NCI-H1436 treated with DMSO at 0.1 percent for 48 hours (cell line): ENCODE results near the gene CNTN1.
"Not testable (repeated sequence)": the region's sequence is repeated elsewhere in the genome, so short reads cannot be mapped to it uniquely, and the experiment has no call there.

ENCODE experiments used
- DNase-seq: peaks from one replicate; lab custom pipeline; 2025; lab: John Stamatoyannopoulos, UW

The CNTN1 gene

DNA sequence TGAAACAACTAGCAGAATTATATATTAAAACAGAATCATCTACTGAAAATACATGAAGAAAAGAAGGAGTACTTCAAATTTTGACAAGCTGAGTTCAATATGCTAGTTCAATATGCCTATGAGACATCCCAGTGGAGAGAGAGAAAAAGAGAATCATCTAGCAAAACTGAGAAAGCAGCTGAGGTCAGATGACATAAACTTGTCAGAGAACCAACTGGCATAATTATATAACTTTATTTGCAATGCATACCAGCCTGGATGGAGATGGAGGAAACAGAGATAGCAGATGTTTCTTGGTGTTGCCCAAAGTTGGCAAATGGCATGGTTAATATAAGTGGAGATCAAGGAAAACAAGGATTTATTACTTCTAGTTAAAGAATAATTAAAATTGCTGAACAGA, 347.2 kb downstream of the CNTN1 start:
- no peak for DNase-seq

DNA sequence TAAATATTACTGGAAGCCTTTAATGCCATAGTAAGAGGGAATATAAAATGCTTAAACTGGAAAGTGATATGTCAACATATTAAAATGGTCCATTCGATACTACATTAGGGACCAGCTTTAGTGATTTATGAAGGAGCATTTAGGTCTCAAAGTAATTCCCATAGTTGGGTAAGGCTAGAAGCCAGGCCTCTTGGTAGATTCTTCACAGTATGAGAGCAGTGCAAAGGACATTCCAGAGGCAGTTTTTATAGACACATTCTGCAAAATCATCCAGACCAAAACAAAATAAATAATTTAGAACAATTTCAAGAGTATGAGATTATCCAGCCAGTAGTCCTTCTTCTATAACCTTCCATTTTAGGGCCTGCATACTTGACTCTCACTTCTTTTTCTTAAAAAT, 353.3 kb downstream of the CNTN1 start:
- no peak for DNase-seq

DNA sequence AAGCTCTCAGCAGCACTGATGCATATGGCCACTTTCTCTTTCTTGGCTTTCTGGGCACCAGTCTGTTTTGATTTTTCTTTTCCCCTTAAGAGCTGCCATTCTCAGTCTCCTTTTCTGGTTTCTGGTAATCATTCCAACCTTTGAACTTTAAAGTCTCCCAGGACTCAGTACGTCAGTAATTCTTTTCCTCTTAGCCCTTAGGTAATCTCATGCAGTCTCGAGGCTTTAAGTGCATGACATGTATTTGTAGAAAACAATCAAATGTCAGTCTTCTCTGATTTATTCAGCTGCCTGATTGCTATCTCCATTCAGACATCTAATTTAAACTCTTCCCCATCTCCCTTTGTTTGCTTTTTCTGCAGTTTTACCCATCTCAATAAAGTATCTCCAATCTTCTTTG, 356.8 kb downstream of the CNTN1 start:
- DNase-seq = no peak

DNA sequence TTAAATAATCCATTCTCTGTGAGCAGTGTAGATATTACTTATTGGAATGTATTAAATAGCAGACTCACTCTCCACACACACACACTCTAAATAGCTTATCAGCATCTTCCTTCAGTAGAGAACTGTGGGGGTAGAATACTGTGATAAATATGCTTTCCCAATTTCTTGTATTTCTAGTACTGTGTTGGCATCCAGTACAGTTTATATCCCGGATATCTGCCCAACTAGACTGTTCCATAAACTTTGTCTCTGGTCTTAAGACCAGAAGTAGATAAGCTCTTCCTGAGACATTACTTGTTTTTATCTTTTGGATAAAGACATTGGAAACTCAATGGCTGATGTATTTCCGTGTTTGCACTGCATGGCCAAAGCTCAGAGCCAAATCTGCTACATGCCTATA, 359.7 kb downstream of the CNTN1 start:
- no peak for DNase-seq

DNA sequence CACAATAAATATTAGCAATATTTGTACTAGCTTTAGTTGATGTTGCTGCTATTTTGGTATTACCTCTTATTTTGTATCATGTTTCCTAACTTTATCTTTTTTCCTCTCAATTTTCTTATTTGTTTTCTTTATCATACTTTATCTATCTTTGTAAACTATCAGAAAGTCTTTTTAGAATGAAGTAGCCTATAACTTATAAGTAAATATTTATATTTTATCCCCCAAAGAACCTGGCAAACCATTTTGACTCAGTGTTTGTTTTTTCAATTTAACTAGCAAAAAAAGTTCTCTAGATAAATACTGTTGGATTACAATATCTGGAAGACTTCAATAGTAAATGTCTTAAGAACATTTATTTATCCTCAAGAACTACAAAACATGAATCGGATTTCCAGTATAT, 360.2 kb downstream of the CNTN1 start:
- DNase-seq = no peak

DNA sequence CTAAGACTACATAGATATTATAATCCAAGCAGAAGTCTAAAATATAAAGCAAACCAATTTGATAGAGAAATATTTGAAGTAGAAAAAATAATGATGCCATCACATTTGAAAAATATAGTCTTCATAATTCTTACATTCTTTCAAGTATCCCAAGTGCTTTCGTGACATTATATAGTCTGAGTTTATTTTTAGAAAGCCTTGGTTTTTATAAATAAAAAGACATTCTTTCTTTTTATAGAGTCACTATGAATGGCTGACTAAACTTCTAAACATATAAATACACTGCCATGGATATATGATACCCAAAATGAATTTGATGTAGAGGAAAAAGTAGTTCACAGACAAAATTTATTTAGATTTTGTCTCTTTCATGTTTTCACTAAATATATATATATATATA, 360.8 kb downstream of the CNTN1 start:
- DNase-seq = no peak

DNA sequence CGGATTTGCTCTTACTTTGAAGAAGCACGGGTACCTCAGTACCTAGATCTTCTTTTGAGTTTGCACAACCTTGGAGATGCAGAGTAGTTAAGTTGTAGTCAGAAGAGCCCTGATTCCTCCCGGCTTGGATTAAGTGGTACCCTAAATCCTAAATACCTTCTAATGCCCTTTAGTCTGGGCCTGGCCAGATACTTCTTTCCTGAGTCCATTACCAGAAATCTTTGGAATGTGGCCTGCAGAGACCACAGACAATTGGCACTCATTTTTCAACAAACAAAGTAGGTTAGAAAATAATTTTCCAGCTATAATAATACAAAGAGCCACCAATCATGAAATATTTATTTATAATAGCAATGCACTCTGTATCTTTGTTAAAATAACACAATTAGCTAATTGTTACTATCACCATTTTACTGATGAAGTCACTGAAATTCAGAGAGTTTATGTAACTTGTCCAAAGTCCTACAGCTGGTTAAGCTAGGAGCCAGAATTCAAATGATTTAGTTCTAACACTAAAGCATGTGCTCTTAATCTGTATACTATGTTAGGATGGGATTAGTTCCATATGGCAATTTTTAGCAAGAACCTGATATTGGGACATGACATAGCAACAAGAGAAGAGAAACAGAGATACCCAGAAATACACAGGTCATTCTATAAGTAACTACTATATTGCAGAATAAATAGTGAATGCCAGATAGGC, 363.8 kb downstream of the CNTN1 start:
- no peak for DNase-seq

DNA sequence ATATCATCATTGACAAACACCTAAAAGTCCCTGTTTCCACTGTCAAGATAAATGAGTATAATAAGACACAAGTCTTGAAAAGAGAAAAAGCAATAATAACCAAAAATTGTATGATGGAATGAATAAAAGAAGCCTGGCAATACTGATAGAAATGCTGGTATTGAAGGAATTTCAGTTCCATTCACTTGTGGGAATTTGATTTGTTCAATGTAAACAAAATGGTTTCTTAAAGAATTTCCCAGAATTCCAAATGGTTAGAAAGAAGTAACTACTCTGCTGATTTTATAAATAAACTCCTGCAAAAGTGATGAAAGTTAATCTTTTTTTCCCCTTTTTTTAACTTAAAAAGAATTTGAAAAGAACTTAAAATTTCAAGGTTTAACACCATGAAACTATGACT, 366.0 kb downstream of the CNTN1 start:
- DNase-seq = no peak

DNA sequence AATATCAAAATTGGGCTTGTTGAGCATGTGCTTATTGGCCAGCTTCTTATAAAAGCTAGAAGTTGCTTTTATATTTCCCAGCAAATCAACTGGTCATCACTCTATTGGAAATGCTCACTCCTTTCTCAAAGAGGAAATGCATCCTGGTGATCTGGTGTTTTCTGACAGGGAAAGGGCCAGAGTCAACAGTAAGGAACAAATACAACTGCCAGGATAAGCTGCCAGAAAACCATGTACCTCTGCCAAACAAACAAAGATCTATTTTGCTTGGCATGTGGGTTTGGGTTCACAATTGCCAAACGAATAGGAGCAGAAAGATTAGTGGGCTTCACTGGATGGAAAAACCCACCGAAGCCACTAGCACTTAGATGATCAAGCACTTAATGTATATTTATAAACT, 369.0 kb downstream of the CNTN1 start:
- no peak for DNase-seq

DNA sequence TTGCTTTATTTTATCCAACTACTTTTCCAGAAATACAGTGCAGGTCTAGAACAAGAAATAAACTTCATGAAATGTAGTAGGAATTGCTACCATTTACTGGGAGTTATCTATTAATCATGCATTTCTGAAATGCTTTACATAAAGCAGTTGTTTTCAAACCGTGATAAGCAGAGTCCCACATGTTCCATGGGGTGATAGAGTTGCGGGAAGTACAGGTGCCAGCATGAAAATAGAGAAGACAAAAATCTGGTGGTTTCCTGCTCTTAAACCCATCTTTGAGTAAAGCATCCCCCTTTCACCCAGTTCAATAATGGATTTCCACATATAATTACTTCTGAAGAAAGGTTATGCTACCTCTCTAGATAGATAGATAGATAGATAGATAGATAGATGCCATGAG, 372.2 kb downstream of the CNTN1 start:
- no peak for DNase-seq

DNA sequence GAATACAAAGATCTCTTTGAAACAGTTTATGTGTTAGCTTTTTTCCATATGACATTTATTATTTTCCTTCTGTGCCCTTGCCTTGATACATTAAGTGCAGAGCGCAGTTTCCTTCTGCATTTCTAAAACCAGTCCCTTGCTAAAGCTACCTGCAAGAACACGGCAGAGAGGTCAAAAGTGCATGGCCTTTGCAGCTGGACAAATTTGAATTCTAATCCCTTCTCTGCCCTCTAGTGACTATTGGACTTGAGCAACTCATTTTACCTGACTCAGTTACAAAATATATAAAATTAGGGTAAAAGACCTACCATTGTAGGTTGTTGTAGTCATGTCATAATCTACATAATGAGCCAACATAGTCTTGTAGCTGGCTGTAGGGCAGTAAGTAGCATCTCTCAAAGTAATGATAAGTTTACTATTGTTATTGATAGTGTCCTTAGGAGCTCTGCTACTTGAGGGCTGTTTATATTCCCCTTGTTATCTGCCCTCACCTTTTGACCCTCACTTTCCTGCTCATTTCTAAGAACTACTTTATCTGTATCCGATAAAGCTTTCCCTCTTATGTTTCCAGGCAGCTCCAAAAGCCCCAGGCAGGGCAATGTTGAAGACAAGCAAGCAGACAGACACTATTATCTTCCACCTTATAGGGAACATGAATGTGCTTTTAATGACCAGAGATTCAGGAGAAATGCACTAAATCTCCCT, 375.9 kb downstream of the CNTN1 start:
- no peak for DNase-seq

DNA sequence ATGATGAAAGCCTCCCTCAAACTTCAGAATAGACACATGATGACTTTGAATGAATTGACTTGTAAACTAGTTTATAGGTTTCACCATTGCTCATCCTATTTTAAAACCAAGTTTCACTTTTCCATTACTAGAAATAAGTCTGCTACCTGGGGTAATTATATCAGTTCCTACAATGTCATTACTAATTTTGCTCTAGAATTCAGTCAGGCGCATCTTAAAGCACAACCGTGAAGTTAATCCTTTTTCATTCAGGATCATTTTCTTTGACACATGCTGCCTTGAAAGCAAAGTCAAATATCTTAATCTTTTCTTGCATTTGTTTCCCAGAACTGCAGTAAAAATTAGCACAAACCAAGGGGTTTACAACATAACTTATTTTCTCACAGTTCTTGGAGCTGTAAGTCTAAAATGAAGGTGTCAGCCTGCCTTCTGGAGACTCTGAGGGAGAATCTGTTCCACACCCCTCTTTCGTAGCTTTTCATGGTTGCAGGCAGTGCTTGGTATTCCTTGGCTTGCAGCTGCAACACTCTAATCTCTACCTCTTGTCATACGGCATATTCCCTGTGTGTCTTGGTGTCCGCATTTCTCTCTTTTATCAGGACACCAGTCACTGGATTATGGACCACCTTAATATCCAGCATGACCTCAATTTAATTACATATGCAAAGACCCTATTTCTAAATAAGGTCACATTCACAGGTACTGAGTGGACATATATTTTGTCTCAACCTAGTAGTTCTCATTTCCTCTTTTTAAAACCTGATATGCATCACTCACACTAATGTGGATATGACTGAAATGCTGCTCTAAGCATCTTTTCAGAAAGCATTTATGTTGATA, 381.6 kb downstream of the CNTN1 start:
- no peak for DNase-seq

DNA sequence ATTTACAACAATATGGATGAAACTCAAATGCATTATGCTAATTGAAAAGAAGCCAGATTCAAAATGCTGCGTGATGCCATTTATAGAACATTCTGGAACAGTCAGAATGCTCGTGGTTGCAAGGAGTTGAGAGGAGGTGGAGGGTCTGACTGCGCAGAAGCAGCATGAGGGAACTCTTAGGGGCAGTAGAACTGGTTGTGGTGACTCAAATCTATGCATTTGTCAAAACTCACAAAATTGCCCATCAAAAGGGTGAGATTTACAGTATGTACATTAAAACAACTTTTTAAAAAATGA, 382.2 kb downstream of the CNTN1 start:
- no peak for DNase-seq

DNA sequence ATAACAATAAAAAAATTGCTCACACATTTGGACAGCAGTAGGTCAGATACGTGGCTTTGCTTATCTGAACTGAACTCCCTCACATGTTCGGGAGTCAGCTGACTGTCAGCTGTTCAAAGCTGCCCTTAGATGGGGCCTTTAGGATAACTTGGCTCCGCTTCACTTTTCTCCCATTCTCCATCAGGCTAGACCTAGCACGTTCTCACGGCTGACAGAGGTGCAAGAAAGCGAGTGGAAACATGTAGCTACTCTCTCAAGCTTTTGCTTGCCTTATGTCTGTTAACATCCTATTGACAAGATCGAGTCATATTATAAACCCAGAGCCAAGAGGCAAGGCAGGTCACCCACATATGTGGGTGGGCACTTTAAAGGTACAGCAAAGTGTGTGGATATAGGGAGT, 383.9 kb downstream of the CNTN1 start:
- DNase-seq = no peak

DNA sequence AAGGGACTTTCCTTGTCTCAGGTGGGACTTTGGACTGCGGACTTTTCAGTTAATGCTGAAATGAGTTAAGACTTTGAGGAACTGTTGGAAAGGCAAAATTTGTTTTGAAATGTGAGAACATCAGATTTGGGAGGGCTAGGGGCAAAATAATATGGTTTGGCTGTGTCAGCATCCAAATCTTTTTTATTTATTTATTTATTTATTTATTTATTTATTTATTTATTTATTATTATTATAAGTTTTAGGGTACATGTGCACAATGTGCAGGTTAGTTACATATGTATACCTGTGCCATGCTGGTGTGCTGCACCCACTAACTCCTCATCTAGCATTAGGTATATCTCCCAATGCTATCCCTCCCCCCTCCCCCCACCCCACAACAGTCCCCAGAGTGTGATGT, 389.0 kb downstream of the CNTN1 start:
- DNase-seq = not testable (repeated sequence)

DNA sequence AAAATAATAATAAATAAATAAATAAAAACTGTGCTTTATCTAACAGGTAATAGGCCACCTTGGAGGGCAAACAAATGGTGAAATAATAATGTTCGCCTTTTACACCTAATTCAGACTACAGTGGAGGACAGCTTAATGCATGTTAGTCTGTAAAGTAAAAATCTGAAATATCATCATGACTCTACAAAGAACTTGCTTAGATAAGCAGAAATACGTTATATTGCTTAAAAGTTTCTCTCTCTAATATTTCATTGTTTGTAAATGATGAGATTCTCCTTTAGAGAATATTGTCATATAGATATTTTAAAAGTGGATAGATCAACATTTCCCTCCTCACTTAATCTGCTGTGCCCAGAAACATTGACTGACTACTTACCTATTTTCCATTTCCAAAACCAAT, 397.2 kb downstream of the CNTN1 start:
- DNase-seq = no peak

DNA sequence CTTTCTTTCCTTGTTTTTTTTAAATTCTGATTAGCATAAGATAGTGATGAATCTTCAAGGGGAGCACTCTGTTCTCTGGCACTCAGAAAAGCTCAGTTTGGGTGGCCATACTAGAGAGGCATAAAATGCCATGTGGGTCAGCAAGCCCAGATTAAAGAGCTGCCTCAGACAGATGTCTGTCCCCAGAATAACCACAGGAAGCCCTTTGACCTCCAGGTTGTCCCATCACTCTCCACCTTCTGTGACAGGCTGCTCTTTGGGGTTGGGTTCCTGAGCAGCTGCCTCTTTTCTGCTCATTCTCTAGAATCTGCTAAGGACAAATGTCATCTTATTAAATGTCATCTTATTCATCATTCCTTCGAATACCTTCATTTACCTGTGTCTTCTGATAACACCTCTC, 399.9 kb downstream of the CNTN1 start:
- DNase-seq = no peak

DNA sequence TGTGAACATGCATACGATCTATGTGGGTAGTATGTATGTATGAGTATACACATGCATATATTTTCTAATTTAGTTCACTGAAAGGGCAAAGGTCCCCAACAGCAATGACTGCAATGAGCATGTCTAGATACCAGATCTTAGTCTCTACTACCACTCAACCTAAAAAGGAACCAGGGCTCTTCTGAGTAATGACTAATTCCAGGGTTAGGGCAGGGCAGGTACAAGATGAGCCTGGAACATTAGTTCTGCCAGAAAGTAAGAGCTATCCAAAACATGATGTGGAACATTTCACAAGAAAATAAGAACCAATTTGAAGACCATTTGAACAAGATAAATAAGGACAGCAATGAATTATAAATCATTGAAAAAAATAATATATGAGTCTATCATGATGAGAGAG, 404.6 kb downstream of the CNTN1 start:
- no peak for DNase-seq

DNA sequence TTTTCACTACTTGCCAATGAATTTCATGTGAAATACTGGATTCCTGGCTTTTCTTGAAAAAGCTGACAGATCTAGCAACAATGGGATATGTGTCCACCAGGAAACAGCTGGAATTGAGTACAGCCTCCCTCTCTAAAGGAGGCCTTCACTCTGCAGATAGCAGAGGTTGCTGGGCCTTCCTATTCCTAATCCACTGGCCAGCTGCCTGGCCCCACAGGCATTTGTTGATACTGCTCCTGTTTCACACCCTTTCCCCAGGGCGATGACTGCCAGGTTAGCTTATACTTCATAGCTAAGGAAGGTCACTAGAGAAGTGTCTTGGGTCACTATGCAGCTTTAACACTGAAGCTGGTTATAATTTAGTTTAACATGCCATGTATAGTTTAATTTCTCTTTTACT, 408.3 kb downstream of the CNTN1 start:
- no peak for DNase-seq

DNA sequence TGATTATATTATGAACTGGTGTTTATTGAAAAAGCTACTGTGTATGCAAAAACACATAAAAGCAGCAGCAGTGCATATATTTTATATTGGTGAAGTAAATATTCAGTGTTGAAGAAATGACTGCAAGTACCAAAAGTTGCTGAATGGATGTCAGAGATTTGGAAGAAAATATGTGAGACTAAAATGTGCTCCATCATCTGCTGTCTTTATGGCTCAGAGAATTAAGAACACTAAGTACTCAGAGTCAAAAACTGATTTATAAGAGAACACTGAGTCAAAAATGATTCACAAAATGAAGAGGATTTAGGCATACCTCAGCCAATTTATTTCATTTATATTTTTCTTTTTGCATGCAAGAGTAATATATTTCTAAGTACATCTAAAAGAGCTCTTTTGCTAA, 409.6 kb downstream of the CNTN1 start:
- no peak for DNase-seq

DNA sequence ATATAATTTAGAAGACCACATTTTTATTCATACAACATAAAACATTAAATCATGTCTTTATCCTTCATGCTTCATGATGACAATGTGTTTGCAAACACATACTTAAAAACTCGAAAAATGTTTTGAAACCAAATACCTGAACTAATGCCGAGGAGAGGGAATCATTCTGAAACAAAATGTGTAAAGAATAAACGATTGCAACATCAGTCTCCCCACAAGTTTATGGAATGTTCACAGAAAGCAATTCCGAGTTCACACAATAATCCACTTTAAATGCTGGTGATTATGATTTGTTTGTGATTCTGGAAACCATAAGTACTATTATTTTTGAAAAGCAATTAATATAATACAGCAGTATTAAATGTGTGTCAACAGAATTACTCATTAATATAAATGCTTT, 411.4 kb downstream of the CNTN1 start:
- DNase-seq = no peak

DNA sequence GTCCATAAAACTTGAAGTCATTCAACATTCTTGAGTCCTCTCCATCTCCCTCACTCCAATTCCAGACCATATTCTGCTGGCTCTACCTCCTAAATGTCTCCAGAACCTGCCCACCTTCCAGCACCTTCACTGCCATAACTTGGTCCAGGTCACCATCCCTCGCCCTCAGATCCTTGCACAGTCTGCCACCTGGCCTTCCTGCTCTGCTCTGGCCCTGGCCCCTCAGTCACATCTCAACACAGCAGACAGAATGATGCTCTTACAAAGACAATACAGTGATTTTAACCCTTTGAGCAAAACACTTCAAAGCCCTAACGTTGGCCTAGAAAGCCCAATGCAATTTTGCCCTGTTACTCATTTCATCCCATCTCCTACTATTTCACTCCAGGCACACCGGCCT, 414.1 kb downstream of the CNTN1 start:
- no peak for DNase-seq

DNA sequence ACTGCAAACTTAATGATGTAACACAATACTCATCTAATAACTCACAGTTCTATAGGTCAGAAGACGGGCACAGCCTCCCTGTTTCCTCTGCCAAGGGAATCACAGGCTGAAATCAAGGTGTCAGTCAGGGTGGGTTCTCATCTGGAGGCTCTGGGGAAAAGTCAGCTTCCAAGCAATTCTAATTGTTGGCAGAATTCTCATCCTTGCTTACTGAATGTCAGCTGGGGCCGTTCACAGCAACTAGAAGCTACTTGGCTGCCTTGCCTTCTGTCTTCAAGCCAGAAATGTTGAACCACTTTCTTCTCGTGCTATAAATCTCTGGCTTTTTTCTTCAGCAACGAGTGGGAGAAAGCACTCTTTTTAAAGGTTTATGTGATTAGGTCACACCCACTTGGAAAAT, 415.8 kb downstream of the CNTN1 start:
- no peak for DNase-seq
